GM12891 (cell line): Measurements from ENCODE around the gene AP1G1.
"Not testable (repeated sequence)": the region's sequence is repeated elsewhere in the genome, so short reads cannot be mapped to it uniquely, and the experiment has no call there.

ENCODE experiments used
- DNase-seq: peaks from one replicate; pipeline ENCODE4 v3.0.0; 2011; ENCODE audit warnings: low spot score; ENCODE audit not compliant: insufficient read length
- FAIRE-seq: peaks from 2 replicates; lab custom pipeline; 2011; peaks lifted over from hg19 to GRCh38; lab: Jason Lieb, UNC
- PAX5 ChIP-seq: IDR thresholded peaks from 2 replicates; pipeline ENCODE4 v1.6.1; 2011; ENCODE audit warnings: low read length, moderate library complexity, mild to moderate bottlenecking; ENCODE audit not compliant: insufficient read depth, severe bottlenecking
- POLR2A ChIP-seq: IDR thresholded peaks from 2 replicates; pipeline ENCODE4 v1.6.1; 2011; ENCODE audit warnings: low read depth, low read length, control low read depth
- POLR2AphosphoS5 ChIP-seq: IDR thresholded peaks from 2 replicates; pipeline ENCODE4 v1.6.1; 2011; ENCODE audit warnings: low read depth, low read length, control low read depth
- POU2F2 ChIP-seq: IDR thresholded peaks from 2 replicates; pipeline ENCODE4 v1.6.1; 2011; ENCODE audit warnings: low read depth, mild to moderate bottlenecking, control low read depth, low read length, moderate library complexity
- SPI1 ChIP-seq: IDR thresholded peaks from 2 replicates; pipeline ENCODE4 v1.6.1; 2011; ENCODE audit warnings: low read depth, low read length, control low read depth
- TAF1 ChIP-seq: IDR thresholded peaks from 2 replicates; pipeline ENCODE4 v1.6.1; 2011; ENCODE audit warnings: low read depth, low read length, control low read depth

Gene AP1G1

GRCh38 chr16:71707199-71707598 lies 101.4 kb downstream of the AP1G1 start:
- no peak for DNase-seq
- TF ChIP-seq TAF1 (no peak), PAX5 (no peak), POLR2AphosphoS5 (no peak), POLR2A (no peak), POU2F2 (no peak), SPI1 (no peak)

GRCh38 chr16:71706046-71706445 lies 102.6 kb downstream of the AP1G1 start:
- DNase-seq (no peak), FAIRE-seq (no peak)
- TF ChIP-seq SPI1 (no peak), POU2F2 (no peak), PAX5 (no peak), TAF1 (no peak), POLR2A (no peak), POLR2AphosphoS5 (no peak)

More at GRCh38 chr16:71707199-71707598, 101.4 kb downstream of the AP1G1 start:
- no peak for FAIRE-seq

- DNase-seq, result no peak
- no peak for FAIRE-seq
- no peak for TF ChIP-seq POLR2A
- no peak for TF ChIP-seq SPI1
- TF ChIP-seq PAX5, result no peak
- no peak for TF ChIP-seq POU2F2
- no peak for TF ChIP-seq TAF1
- TF ChIP-seq POLR2AphosphoS5, result no peak
These were observed 105.3 kb downstream of the AP1G1 start for GRCh38 chr16:71703333-71703732.

GRCh38 chr16:71700831-71701230 lies 107.8 kb downstream of the AP1G1 start:
- FAIRE-seq (no peak), DNase-seq (no peak)
- no peak for TF ChIP-seq PAX5
- peak; percentile 49; the same call in 1 of the 2 replicates for TF ChIP-seq SPI1

- TF ChIP-seq POLR2AphosphoS5 (no peak), POU2F2 (no peak), PAX5 (no peak), POLR2A (no peak), SPI1 (no peak), TAF1 (no peak)
- FAIRE-seq (no peak), DNase-seq (no peak)
These were observed 110.1 kb downstream of the AP1G1 start for GRCh38 chr16:71698491-71698890.

GRCh38 chr16:71693164-71693563 lies 115.5 kb downstream of the AP1G1 start:
- no peak for TF ChIP-seq TAF1
- TF ChIP-seq POU2F2, result no peak
- TF ChIP-seq POLR2A, result no peak
- TF ChIP-seq SPI1, result no peak
- no peak for TF ChIP-seq PAX5
- TF ChIP-seq POLR2AphosphoS5, result no peak
- FAIRE-seq (no peak), DNase-seq (peak; percentile 10)

- FAIRE-seq, result no peak
These were observed 118.7 kb downstream of the AP1G1 start for GRCh38 chr16:71689901-71690300.

GRCh38 chr16:71687861-71688260 lies 120.8 kb downstream of the AP1G1 start:
- TF ChIP-seq TAF1 (no peak), POU2F2 (no peak), POLR2AphosphoS5 (no peak), POLR2A (no peak), PAX5 (no peak), SPI1 (no peak)
- no peak for DNase-seq
- no peak for FAIRE-seq

More at GRCh38 chr16:71689901-71690300, 118.7 kb downstream of the AP1G1 start:
- TF ChIP-seq TAF1, result no peak
- no peak for TF ChIP-seq POLR2AphosphoS5
- TF ChIP-seq PAX5, result no peak
- no peak for TF ChIP-seq SPI1
- DNase-seq, result no peak

- FAIRE-seq, DNase-seq: not testable (repeated sequence)
These were observed 124.4 kb downstream of the AP1G1 start for GRCh38 chr16:71684280-71684679.

- TF ChIP-seq POLR2AphosphoS5 (no peak), TAF1 (no peak), POU2F2 (no peak), SPI1 (no peak), PAX5 (no peak), POLR2A (no peak)
- DNase-seq (no peak), FAIRE-seq (no peak)
These were observed 127.3 kb downstream of the AP1G1 start for GRCh38 chr16:71681360-71681759.
